PC-3 (cell line): ENCODE measurements around the gene PNLIP.

Experiments
- CTCF ChIP-seq: fragments of 300-600 bp; sonication (generic); conservative IDR thresholded peaks from 2 replicates; pipeline ENCODE4 v1.5.1; 2017; ENCODE audit warnings: antibody characterized with exemption, low read depth, mild to moderate bottlenecking, low read length
- EZH2 ChIP-seq: fragments of 300-600 bp; sonication (generic); IDR thresholded peaks from one replicate; pipeline ENCODE4 v1.6.1; 2017; ENCODE audit warnings: antibody characterized with exemption, mild to moderate bottlenecking, low read length; ENCODE audit not compliant: unreplicated experiment

DNA sequence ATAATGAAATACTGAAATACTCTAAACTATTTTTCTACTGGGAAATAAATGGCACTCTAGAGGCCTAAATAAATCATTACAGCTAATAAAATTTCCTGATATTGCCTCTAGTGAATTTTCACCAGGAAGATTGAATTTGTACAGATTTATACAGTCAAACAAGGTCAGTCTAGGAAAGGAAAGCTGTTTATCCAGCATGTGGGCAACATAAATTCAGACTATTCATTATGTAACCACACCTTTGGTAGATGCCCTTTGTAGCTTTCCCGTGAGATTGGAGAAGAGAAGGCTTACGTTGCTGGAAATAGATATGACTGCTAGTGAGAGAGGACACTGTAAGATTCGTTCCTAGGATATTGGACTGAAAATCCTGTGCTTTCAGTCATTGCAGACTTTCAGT is 35.2 kb upstream of the PNLIP start:
- TF ChIP-seq CTCF (no peak), EZH2 (no peak)
